HG03520 (cell line): ENCODE results near the gene CCDC32.
"Not testable (repeated sequence)": the region's sequence is repeated elsewhere in the genome, so short reads cannot be mapped to it uniquely, and the experiment has no call there.

Source experiments
- ATAC-seq: cut with Tn5 transposase; IDR thresholded peaks from one replicate; pipeline ENCODE4 v1.9.1; 2021; ENCODE audit warnings: mild to moderate bottlenecking, moderate library complexity; ENCODE audit not compliant: unreplicated experiment

CCDC32 gene, protein sequence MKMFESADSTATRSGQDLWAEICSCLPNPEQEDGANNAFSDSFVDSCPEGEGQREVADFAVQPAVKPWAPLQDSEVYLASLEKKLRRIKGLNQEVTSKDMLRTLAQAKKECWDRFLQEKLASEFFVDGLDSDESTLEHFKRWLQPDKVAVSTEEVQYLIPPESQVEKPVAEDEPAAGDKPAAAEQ

DNA sequence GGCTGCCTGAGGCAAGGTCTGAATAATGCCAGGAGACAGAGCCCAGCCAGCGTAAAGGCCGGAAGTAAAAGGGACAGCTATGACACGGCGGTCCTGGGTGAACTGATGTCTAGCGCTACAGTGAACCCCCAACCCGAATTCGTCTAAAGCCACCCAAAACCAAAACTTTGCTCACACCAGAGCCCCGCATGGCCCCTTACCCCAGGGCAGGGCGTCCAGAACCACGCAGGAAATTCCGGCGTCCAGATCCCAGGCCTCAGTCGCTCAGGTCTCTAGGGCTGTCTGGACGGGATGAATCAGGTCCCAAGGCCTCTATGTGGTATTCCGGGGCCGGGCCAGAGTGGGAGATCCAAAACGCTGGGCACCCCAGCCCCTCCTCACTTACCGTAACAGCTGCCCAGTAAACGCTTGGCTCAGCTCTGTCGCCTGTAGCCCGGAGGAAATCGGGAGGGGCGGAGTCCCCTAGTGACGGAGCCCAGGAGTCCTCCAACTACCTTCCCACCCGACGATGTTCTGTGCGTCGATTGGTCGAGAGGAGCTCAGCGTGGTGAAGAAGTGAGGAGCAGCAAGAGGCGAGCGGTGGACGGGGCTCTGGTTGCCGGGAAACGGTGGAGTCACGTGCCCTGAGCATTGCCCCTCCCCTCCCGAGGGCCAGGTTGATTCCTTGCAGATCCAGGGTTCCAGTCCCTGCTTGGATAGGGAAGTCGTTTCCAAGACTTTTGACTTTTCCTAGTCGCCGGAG lies at the start of gene CCDC32:
TSS of gene CCDC32 (minus strand) at position 452 of the 742 bp plus-strand sequence. CDS start 2,027 bp downstream, outside the sequence.
- ATAC-seq = peak; percentile 95

- no peak for ATAC-seq
These were observed 48.2 kb upstream of the CCDC32 start for GRCh38 chr15:40613080-40613479.

DNA sequence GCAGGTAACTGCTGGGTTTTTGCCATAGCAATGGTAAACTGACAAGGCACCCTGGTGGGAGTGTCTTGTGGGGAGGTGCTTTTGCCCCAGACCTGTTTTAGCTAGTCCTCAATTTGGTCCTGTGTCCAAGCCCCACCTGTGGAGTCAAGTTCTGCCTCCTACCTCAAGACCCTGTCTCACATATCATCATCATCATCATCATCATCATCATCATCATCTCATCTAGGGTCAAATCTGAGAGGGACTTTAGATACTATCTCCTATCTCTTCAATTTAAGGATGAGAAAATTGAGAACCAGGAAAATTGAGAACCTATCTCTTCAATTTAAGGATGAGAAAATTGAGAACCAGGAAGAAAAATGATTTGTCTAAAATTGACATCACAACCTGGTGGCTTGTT lies 39.1 kb upstream of the CCDC32 start:
- ATAC-seq = no peak

- no peak for ATAC-seq
These were observed 36.1 kb upstream of the CCDC32 start for GRCh38 chr15:40600956-40601355.

DNA sequence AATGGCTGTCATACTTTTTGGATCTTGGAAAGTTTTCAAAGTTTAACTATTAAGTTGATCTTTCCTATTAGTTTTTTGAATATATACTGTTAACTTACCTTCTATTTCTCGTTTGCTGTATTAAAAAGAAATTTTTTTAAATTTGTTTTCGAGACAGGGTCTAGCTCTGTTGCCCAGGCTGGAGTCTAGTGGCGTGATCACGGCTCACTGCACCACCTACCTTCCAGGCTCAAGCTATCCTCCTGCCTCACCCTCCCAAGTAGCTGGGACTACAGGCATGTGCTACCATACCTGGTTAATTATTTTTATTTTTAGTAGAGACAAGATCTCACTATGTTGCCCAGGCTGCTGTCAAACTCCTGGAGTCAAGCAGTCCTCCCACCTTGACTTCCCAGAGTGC lies 33.8 kb upstream of the CCDC32 start:
- ATAC-seq = no peak

DNA sequence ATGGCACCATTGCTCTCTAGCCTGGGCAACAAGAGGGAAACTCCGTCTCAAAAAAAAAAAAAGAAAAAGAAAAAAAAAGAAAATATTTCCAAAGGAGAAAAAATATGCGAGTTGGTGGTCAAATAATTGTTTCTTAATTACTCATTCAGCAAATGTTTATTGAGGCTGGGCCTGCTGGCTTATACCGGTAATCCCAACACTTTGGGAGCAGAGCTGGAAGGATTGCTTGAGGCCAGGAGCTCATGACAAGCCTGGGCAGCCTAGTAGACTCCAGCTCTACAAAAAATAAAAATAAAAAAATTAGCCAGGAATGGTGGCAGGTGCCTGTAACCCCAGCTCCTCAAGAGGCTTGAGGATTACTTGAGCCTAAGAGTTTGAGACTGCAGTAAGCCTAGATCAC lies 33.3 kb upstream of the CCDC32 start:
- ATAC-seq = no peak

DNA sequence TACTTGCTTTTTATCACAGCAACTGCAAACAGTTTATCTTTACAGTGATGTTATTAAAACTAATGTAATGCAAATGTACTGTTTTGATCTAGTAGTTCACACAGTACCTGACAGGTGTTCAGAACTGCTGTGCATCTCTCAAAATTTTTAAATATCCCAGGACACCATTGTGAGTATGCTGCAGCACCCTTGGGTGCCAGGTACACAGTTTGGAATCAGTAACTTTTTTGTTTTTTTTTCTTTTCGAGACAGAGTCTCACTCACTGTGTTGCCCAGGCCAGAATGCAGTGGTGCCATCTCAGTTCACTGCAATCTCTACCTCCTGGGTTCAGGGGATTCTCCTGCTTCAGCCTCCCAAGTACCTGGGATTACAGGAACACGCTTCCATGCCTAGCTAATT lies 32.2 kb upstream of the CCDC32 start:
- no peak for ATAC-seq

- ATAC-seq = no peak
These were observed 30.9 kb upstream of the CCDC32 start for GRCh38 chr15:40595773-40596172.

DNA sequence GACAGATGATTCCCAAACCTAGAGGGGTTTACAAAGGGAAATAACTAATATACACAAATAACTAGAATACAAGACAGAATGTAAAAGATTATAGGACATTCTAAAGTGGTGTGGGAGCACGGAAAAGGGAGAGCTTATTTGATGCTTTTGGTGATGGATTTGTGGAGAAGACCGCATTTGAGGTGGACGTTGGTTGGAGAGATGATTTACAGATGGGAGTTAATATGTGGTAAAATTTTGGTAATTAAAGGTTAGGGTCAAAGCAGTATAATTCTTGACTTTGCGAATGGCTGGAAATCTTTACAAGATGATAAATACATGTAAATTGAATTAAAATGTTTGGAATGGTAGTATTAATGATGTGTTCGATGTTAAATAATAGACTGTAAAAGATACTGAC lies 30.4 kb upstream of the CCDC32 start:
- ATAC-seq = no peak

DNA sequence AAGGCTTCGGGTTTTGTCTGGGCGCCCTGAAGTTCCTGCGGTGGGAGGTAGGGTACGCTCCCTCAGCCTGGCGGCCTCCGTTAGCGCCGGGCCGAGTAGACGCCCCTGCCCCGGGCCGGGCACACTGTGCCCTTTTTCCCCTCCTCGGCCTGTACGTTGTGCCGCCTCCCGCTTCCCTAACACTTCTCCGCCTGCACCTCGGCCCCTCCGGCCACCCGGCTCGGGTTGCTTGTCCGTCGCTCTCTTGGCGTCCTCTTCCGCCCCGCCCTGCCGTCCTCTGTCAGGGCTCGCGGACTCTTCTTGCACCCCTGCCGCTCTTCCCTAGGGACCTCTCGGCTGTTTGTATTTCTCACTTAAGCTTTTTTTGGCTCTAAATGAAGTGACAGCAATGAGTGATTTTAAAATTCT lies 29.6 kb upstream of the CCDC32 start:
- peak; percentile 29 for ATAC-seq

GRCh38 chr15:40593588-40594428 lies 29.0 kb upstream of the CCDC32 start, which contains the start of gene KNL1:
KNL1 (plus strand) TSS chr15:40594249; CDS start chr15:40602932, 8,683 bp downstream.
- peak; percentile 54 for ATAC-seq

DNA sequence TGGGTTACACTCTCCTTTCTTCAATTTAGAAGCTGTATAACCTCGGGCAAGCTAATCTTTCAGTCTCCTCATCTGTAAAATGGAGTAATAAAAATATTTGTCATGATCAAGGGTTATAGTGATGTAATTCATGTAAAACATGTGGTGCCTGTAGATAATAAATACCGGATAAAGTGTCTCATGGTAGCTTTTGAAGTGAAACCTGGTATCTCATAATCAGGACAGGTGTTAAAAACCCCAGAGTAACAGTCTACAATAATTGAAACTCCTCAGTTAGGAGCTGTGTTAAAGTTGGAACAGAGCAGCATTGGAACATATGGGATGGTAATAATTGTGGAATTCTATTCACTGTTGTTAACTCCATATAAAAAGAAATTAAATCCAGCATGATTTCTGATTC lies 28.3 kb upstream of the CCDC32 start:
- ATAC-seq = no peak

- ATAC-seq = no peak
These were observed 26.5 kb upstream of the CCDC32 start for GRCh38 chr15:40591389-40591788.

- no peak for ATAC-seq
These were observed 25.8 kb upstream of the CCDC32 start for GRCh38 chr15:40590667-40591050.

DNA sequence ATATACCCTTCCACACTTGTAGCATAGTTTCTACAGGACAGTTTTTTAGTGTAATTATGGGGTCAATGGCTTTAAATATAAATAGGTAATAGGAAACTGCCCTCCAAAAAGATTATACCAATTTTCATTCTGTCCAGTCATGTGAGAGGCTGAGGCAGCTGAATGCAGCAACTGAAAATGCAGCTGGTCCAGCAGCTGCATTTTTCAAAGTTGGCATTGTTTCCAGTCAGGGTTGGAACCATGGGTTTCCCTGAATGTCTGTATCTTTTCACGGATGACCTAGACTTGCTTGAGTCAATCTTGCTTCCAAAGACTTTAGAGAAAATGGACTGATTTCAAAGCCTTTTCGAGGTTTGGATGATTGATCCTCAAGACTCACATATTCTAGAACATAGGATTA lies 19.3 kb upstream of the CCDC32 start:
- no peak for ATAC-seq

DNA sequence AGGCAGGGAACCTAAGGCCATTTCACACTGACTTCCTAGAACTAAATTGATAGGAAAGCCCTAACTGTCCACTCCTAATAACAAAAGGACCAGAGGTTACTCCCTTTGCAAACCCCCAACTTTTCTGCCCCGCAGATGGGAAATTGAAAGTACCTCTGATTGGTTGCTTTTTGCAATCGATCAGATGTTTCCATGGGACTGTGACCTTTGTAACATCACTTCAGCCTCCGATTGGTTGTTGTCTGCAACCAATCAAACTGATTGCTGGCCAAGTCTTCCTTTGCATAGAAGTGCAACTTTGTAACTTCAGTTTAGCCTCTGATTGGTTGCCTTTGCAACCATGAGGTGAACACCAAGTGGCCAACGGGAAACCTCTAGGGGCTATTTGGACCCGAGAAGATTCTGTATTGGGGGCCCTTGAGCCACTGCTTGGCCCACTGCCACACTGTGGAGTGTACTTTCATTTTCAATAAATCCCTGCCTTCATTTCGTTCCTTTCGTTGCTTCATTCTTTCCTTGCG lies 17.9 kb upstream of the CCDC32 start:
- no peak for ATAC-seq

GRCh38 chr15:40581796-40582195 lies 17.0 kb upstream of the CCDC32 start:
- ATAC-seq = not testable (repeated sequence)

- no peak for ATAC-seq
These were observed 14.1 kb upstream of the CCDC32 start for GRCh38 chr15:40578892-40579291.

- not testable (repeated sequence) for ATAC-seq
These were observed 12.1 kb upstream of the CCDC32 start for GRCh38 chr15:40576914-40577313.

- no peak for ATAC-seq
These were observed 10.3 kb upstream of the CCDC32 start for GRCh38 chr15:40575113-40575512.
